GM18526 (cell line): ENCODE data around the gene LRRC45.

Experiments
- POLR2A ChIP-seq: IDR thresholded peaks from 3 replicates; pipeline ENCODE4 v1.6.1; 2011; ENCODE audit not compliant: insufficient read length; ENCODE audit errors: extremely low read depth

Gene LRRC45

GRCh38 chr17:82022981-82023446, at the start of gene LRRC45:
Gene LRRC45, plus strand, starts transcription at chr17:82023305. Its CDS starts 339 bp downstream, at chr17:82023644.
- no peak for TF ChIP-seq POLR2A

DNA sequence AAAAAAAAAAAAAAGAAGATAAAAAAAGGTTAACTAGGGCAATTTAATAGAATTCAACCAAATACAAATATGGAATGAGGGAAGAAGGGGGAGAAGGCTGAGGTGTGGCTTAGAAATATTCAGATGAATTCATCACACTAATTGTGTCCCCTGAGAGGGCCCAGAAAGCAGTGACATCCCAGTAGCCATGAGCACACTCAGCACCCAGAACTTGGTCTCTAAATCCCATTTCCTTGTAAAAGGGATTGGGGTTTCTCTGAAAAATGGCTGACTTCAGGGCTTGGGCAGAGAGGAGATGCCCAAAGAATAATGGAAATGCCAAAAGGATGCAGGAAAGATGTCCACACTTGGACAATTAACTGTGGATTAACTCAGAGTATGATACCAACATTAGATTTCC, 49.7 kb upstream of the LRRC45 start:
- TF ChIP-seq POLR2A: no peak

- TF ChIP-seq POLR2A: no peak
These were observed 46.5 kb upstream of the LRRC45 start for GRCh38 chr17:81976332-81977210.

- peak; percentile 94 for TF ChIP-seq POLR2A
These were observed 45.8 kb upstream of the LRRC45 start, which contains the start of gene ASPSCR1 for GRCh38 chr17:81977211-81977808. Gene ASPSCR1, plus strand, starts transcription at chr17:81977629. Its CDS starts 18 bp downstream, at chr17:81977647.

GRCh38 chr17:81978524-81979298, 44.4 kb upstream of the LRRC45 start:
- no peak for TF ChIP-seq POLR2A

DNA sequence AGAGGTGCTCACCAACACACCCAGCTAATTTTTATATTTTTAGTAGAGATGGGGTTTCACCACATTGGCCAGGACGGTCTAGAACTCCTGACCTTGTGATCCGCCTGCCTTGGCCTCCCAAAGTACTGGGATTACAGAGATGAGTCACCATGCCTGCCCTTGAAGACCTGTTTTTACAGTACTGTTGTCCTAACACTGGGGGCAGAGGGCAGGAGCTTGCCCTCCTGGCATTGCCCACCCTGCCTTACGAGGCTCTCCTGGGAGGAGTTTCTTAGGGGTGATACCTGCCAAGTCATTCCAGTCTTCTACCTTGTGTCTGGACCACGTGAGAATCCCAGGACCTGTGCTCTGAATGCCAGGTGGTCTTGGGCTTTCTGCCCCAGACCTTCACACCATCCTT, 43.0 kb upstream of the LRRC45 start:
- no peak for TF ChIP-seq POLR2A

DNA sequence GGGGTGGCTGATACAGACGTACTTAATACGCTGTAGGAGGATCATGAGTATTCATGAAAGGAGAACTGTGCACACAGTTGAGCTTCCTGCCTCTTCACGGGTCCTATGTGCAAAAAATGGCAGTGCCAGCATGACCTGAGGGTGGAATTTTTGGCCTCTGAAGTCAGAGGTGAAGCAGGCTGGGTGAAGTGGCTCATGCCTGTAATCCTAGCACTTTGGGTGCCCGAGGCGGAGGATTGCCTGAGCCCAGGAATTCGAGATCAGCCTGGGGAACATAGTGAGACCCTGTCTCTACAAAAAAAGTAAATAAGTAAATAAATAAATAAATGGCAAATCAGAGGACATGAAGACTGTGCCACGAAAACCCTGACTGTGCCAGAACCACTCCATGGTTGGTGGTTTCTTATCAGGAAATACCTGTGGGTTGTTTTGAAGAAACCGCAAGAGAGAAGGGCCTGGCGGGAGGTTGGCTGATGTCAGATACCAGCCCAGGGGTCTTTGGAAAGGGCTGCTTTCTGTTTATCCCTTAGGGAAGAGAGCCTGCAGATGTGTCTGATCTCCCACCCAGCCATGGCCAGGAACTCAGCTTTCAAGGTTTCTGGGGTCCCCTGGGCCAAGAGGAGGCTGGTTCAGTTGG, 42.3 kb upstream of the LRRC45 start:
- TF ChIP-seq POLR2A: no peak

DNA sequence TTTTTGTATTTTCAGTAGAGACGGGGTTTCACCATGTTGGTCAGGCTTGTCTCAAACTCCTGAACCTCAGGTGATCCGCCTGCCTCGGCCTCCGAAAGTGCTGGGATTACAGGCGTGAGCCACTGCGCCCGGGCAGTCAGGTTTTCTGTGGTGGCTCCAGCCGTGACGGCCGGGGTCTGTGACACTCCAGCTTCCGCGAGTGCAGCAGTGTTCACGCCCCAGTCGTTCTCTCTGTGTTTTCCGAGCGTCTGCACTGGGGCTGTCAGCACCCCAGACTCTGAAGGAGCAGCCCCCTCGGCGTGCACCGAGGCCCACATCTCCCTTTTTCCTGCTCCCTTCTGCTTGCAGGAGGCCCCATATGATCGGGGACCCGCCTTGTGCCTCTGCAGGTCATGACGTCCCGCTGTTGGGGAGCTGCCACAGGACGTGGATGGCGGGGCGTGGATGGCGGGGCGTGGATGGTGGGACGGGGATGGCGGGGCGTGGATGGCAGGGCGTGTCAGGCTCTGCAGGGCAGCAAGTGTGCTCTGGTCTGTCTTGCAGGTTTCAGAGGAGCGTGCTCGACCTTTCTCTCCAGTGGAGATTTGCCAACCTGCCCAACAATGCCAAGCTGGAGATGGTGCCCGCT, 40.0 kb upstream of the LRRC45 start:
- TF ChIP-seq POLR2A: no peak

DNA sequence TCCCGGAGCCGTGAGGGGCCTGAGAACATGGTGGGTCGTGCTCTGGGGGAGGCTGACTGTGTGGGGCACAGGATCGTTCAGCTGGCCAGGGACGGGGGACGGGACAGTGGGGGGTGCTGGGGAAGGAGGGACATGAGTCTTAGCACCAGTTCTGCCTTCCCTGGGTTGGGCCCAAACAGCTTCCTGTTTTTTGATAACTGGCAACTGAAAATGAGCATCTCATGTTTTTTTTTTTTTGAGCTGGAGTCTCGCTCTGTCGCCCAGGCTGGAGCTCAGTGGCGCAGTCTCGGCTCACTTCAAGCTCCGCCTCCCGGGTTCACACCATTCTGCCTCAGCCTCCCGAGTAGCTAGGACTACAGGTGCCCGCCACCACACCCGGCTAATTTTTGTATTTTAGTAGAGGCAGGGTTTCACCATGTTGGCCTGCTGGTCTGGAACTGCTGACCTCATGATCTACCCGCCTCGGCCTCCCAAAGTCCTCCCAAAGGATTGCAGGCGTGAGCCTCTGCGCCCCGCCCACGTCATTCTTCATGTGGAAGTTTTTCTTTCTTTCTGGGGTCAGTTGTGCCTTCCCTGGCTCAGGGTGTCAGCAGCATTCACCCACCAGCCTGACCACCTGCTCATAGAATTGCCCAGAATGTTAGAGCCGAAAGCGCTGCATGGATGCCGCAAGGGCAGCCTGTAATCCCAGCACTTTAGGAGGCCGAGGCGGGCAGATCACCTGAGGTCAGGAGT, 39.3 kb upstream of the LRRC45 start:
- no peak for TF ChIP-seq POLR2A

- TF ChIP-seq POLR2A: no peak
These were observed 38.2 kb upstream of the LRRC45 start for GRCh38 chr17:81984773-81985410.

DNA sequence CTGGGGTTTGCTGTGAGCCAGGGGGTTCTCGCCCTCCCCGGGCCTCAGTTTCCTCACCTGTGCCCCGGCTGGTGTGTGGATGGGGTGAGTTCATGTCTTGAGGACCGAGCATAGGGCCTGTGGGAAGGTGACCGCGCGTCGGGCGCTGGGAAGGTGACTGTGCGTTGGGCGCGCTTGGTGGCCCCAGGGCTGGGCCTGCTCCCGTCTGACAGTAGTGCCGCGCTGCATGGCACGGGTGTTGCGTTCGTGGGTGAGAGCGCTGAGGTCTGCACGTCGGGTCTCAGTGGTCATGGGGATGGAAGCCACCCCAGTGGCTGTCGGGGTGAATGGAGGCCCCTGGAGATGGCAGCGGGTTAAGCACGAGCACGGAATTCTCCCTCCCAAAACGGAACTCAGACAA, 36.5 kb upstream of the LRRC45 start:
- TF ChIP-seq POLR2A: no peak

DNA sequence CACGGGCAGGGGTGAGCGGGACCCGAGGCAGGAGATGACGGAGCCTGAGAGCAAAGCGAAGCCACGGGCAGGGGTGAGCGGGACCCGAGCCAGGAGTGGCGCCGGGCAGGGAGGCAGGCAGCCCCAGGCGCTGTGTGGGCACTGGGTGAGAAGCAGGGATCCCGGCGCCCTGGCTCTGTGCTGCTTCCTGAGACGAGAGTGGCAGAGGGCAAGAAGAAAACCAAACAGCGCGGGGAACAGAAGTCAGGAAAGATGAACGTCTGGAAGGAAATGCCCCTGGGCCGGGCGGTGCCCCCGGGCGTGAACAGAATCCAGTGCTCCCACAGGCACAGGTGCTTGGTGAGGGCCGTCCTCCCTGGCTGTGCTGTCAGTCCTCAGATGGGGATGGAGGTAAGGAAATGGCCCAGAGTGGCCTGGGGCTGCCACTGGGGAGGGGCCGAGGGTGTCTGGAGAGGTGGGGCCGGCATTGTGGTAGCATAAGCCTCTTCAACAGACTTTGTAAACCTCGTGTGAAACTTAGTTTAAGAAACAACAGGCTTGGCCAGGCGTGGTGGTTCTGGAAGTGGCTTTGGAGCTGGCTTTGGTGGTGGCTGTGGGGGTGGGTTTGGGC, 35.8 kb upstream of the LRRC45 start:
- no peak for TF ChIP-seq POLR2A
